HepG2 (cell line): Measurements from ENCODE around the gene IMPDH1. TPM values are rescaled to one million over a fixed set of nuclear protein-coding genes. Genes with fewer than 3 reads are reported as not detected.

Experiments used
- ATAC-seq: fragments of 200-7000 bp; cut with Tn5 transposase; 3 replicates; pipeline ENCODE4 v1.9.1; 2020; ENCODE audit warnings: mild to moderate bottlenecking, moderate library complexity
- BruUV-seq: library from RNA; stranded (reverse); fragments of 400-500 nt; replicated peaks from 2 replicates; lab custom pipeline; 2021; lab: Mats Ljungman, UMichigan
- CTCF ChIA-PET: fragments of 300-600 bp; formaldehyde crosslinking; extraction: SDS; loops from one replicate; lab custom pipeline; 2021; ENCODE audit warnings: low total read pairs, inconsistent platforms, low intra/inter-chr PET ratio; lab: Yijun Ruan, JAX
- POLR2A ChIA-PET: fragments of 350-600 bp; sonication (Branson Sonifier 250); formaldehyde crosslinking; loops from one replicate; lab custom pipeline; 2020; ENCODE audit warnings: antibody characterized with exemption, inconsistent platforms; lab: Yijun Ruan, JAX
- DNase-seq: peaks from one replicate; pipeline ENCODE4 v3.0.0-alpha.2; 2015; ENCODE audit warnings: low spot score
- FAIRE-seq: peaks from 3 replicates; lab custom pipeline; 2011; peaks lifted over from hg19 to GRCh38; lab: Jason Lieb, UNC
- H2AFZ ChIP-seq: one replicate; pipeline ENCODE4 v1.6.1; 2011; ENCODE audit warnings: low read length, inconsistent platforms
- H3K27ac ChIP-seq: fragments of 300-600 bp; 3 replicates; pipeline ENCODE4 v1.8.0; 2011; ENCODE audit warnings: mixed run types, mild to moderate bottlenecking, mixed read lengths, low read length, inconsistent platforms; ENCODE audit not compliant: insufficient read depth; ENCODE audit errors: extremely low read length
- H3K27me3 ChIP-seq, 2 experiments: fragments of 200-600 bp in 1 of 2; 2 replicates in 1 of 2; 3 replicates in 1 of 2; pipeline versions ENCODE4 v1.6.0 to v1.8.0; 2011; ENCODE audit warnings: low read length in 2 of 2, mild to moderate bottlenecking in 2 of 2, moderate library complexity in 2 of 2, inconsistent platforms in 1 of 2; ENCODE audit not compliant: insufficient read depth in 2 of 2, control insufficient read depth in 1 of 2
- H3K36me3 ChIP-seq, 2 experiments: fragments of 200-600 bp in 1 of 2; replicated peaks in 1 of 2; 2 replicates in 1 of 2; 3 replicates in 1 of 2; pipeline versions ENCODE4 v1.5.1 to v1.8.0; 2011; ENCODE audit warnings: low read length in 2 of 2, inconsistent platforms in 1 of 2; ENCODE audit not compliant: insufficient read depth in 2 of 2, control insufficient read depth in 1 of 2
- H3K4me1 ChIP-seq: 2 replicates; pipeline ENCODE4 v1.5.1; 2012; ENCODE audit warnings: low read length, inconsistent platforms; ENCODE audit not compliant: insufficient read depth
- H3K4me2 ChIP-seq: 2 replicates; pipeline ENCODE4 v1.6.0; 2011; ENCODE audit warnings: low read depth, low read length, inconsistent platforms
- H3K4me3 ChIP-seq, 3 experiments: fragments of 200-600 bp in 1 of 3; sonication (generic), shearing (Covaris generic) in 1 of 3; replicated peaks in 1 of 3; 2 replicates each; pipeline ENCODE4 v1.5.1; 2011 to 2016; ENCODE audit warnings: low read length in 3 of 3, inconsistent platforms in 2 of 3, low read depth in 2 of 3, mild to moderate bottlenecking in 2 of 3, control low read depth in 1 of 3, mixed read lengths in 1 of 3; ENCODE audit not compliant: insufficient read depth in 1 of 3
- H3K79me2 ChIP-seq: one replicate; pipeline ENCODE4 v1.6.1; 2011; ENCODE audit warnings: low read length, inconsistent platforms; ENCODE audit not compliant: insufficient read depth
- H3K9ac ChIP-seq: 2 replicates; pipeline ENCODE4 v1.6.0; 2011; ENCODE audit warnings: mild to moderate bottlenecking, low read depth, low read length, inconsistent platforms; ENCODE audit not compliant: insufficient read depth
- H3K9me3 ChIP-seq: 2 replicates; pipeline ENCODE4 v1.5.1; 2012; ENCODE audit warnings: mild to moderate bottlenecking, low read length
- H4K20me1 ChIP-seq: 2 replicates; pipeline ENCODE4 v1.6.0; 2011; ENCODE audit warnings: inconsistent platforms, mild to moderate bottlenecking, low read length, moderate library complexity; ENCODE audit not compliant: insufficient read depth
- RAD21 ChIP-seq: fragments of 450-650 bp; formaldehyde crosslinking; IDR thresholded peaks from 2 replicates; pipeline ENCODE4 v1.5.0; 2020; ENCODE audit warnings: mild to moderate bottlenecking
- SMC3 ChIP-seq: IDR thresholded peaks from 2 replicates; pipeline ENCODE4 v1.6.1; 2011; ENCODE audit warnings: low read length, improper control_type of control experiment
- STAG1 ChIP-seq: sonication (generic); formaldehyde crosslinking; IDR thresholded peaks from 2 replicates; pipeline ENCODE4 v1.4.0; 2020; ENCODE audit warnings: missing genetic modification reagents
- STAT5B ChIP-seq: sonication (generic); formaldehyde crosslinking; IDR thresholded peaks from 2 replicates; pipeline ENCODE4 v1.4.0; 2020; ENCODE audit warnings: missing genetic modification reagents
- WGBS: methylation state at CpG from one replicate; pipeline ENCODE4 v1.1.6; 2017; ENCODE audit warnings: low lambda C conversion rate; 5-methylcytosine and 5-hydroxymethylcytosine counted together
- in situ Hi-C: cut with HindIII; loops from 2 replicates; pipeline ENCODE4 v1.10.0; 2017; ENCODE audit warnings: low pct_unique_long_range_greater_than_20kb; ENCODE audit not compliant: extremely low pct_ligation_motif_present
- intact Hi-C: fragments of 100-400 bp; cut with micrococcal nuclease; formaldehyde crosslinking; loops from one replicate; pipeline ENCODE4 v1.10.0; 2022; ENCODE audit not compliant: unreplicated experiment
- polyA plus RNA-seq, 8 experiments: library from polyadenylated mRNA; depleted of rRNA in 3 of 8; stranded (reverse) in 7 of 8; unstranded in 1 of 8; fragments of >200 nt; fragmentation: Illumina TruSeq in 4 of 8; extraction: Trizol in 4 of 8; gene quantifications; 2 replicates each; pipeline versions ENCODE4 v1.2.1 to v1.2.3, GENCODE V29; 2011 to 2016; ENCODE audit warnings: low read depth in 4 of 8, missing spikeins in 1 of 8, mixed read lengths in 1 of 8; ENCODE audit not compliant: insufficient read depth in 1 of 8
- total RNA-seq, 5 experiments: library from RNA; depleted of rRNA; stranded (reverse); fragments of >200 nt; fragmentation: Illumina TruSeq; extraction: Trizol; gene quantifications; 2 replicates each; pipeline ENCODE4 v1.2.3, GENCODE V29; 2016; ENCODE audit warnings: low read depth in 1 of 5
- TF ChIP-seq, protein P1 (sequence below): sonication (generic); formaldehyde crosslinking; IDR thresholded peaks from 2 replicates; pipeline ENCODE4 v1.5.0; 2020; ENCODE audit warnings: mild to moderate bottlenecking, missing genetic modification reagents, moderate library complexity
- TF ChIP-seq, protein P2 (sequence below): IDR thresholded peaks from 2 replicates; pipeline ENCODE4 v1.4.0; 2020; ENCODE audit warnings: mild to moderate bottlenecking, missing genetic modification reagents
- TF ChIP-seq, protein P3 (sequence below): sonication (generic); formaldehyde crosslinking; IDR thresholded peaks from 2 replicates; pipeline ENCODE4 v1.4.0; 2020; ENCODE audit warnings: missing genetic modification reagents, borderline replicate concordance
- TF ChIP-seq, protein P4 (sequence below), 2 experiments: IDR thresholded peaks; 2 replicates each; pipeline ENCODE4 v1.6.1; 2011 to 2012; ENCODE audit warnings: low read length in 2 of 2, borderline replicate concordance in 1 of 2, low read depth in 1 of 2, mild to moderate bottlenecking in 1 of 2, moderate library complexity in 1 of 2

The IMPDH1 gene
- total and polyA plus RNA-seq, 2 of the 13 experiments (the other 11 are each of a cell fraction or from before 2014, with no cell fraction given) = 22.8 to 34.0 TPM

DNA sequence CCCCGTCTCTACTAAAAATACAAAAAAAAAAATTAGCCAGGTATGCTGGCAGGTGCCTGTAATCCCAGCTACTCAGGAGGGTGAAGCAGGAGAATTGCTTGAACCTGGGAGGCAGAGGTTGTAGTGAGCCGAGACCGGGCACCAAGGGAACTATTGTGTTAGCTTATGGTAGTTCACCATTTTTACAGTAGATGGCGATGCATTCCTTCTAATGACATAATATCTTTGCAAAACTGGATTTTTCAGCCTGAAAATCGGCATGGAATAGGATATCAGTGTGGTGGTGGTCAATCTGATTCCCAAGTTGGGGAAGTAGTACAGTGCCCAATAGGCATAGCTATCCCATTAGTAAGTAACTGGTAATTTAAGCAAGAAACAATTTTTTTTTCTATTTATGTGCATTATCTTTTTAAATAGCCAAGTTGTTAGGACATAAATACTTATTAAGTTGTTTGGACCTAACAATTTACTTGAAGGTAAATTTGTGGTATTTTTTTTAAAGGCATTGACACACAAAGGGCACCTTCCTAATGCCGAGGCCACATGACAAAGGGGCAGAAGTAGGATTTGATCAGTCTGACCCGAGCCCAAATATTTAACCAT lies 17.6 kb upstream of the IMPDH1 start:
- DNase-seq = peak; percentile 55
- Histone ChIP-seq H3K4me1 (peaks cover 44% of the 10 kb centered on the region), H2AFZ (no peak overlapping the region), H3K4me3 (no peak overlapping the region), H4K20me1 (no peaks in the 10 kb centered on the region), H3K27me3 (peaks cover 2 to 10% of the 10 kb centered on the region in 2 experiments; a peak in 3 of 5 replicates), H3K36me3 (no peaks in the 10 kb centered on the region), H3K79me2 (no peaks in the 10 kb centered on the region), H3K27ac (no peak overlapping the region), H3K4me2 (no peak overlapping the region), H3K9ac (no peak overlapping the region), H3K9me3 (no peaks in the 10 kb centered on the region)
- in situ Hi-C loops (loop anchor here (25.0 kb wide), 1 partner anchor 460 kb away; no protein-coding TSS in a partner anchor), intact Hi-C loops (loop anchor here (1.0 kb wide), 2 partner anchors 23 to 34 kb away; no protein-coding TSS in a partner anchor)
- 10% methylated on average over 7 of the region's 7 CpGs for WGBS
- ChIA-PET CTCF (interaction anchor here (0.7 to 7.4 kb wide), 4 partner anchors 28 to 80 kb away, joined by 6 to 140 read pairs (median 27); partner anchors contain the start of gene HILPDA), POLR2A (interaction anchor here (1.0 to 2.6 kb wide), 3 partner anchors 28 to 34 kb away, joined by 3 to 7 read pairs (median 6); partner anchors contain the start of gene HILPDA)
- peak; percentile 83 for FAIRE-seq
- ATAC-seq = peak; percentile 16; the same call in 2 of the 3 replicates
- no TSS peak for BruUV-seq
- TF ChIP-seq STAT5B (CRISPR knock-in tag) (no peak), RAD21 (CRISPR knock-in tag) (peak; percentile 69), SMC3 (peak; percentile 81), STAG1 (CRISPR knock-in tag) (peak; percentile 86)
- TF ChIP-seq, protein P1, sequence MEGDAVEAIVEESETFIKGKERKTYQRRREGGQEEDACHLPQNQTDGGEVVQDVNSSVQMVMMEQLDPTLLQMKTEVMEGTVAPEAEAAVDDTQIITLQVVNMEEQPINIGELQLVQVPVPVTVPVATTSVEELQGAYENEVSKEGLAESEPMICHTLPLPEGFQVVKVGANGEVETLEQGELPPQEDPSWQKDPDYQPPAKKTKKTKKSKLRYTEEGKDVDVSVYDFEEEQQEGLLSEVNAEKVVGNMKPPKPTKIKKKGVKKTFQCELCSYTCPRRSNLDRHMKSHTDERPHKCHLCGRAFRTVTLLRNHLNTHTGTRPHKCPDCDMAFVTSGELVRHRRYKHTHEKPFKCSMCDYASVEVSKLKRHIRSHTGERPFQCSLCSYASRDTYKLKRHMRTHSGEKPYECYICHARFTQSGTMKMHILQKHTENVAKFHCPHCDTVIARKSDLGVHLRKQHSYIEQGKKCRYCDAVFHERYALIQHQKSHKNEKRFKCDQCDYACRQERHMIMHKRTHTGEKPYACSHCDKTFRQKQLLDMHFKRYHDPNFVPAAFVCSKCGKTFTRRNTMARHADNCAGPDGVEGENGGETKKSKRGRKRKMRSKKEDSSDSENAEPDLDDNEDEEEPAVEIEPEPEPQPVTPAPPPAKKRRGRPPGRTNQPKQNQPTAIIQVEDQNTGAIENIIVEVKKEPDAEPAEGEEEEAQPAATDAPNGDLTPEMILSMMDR (CRISPR knock-in tag) = peak; percentile 84
- TF ChIP-seq, protein P2, sequence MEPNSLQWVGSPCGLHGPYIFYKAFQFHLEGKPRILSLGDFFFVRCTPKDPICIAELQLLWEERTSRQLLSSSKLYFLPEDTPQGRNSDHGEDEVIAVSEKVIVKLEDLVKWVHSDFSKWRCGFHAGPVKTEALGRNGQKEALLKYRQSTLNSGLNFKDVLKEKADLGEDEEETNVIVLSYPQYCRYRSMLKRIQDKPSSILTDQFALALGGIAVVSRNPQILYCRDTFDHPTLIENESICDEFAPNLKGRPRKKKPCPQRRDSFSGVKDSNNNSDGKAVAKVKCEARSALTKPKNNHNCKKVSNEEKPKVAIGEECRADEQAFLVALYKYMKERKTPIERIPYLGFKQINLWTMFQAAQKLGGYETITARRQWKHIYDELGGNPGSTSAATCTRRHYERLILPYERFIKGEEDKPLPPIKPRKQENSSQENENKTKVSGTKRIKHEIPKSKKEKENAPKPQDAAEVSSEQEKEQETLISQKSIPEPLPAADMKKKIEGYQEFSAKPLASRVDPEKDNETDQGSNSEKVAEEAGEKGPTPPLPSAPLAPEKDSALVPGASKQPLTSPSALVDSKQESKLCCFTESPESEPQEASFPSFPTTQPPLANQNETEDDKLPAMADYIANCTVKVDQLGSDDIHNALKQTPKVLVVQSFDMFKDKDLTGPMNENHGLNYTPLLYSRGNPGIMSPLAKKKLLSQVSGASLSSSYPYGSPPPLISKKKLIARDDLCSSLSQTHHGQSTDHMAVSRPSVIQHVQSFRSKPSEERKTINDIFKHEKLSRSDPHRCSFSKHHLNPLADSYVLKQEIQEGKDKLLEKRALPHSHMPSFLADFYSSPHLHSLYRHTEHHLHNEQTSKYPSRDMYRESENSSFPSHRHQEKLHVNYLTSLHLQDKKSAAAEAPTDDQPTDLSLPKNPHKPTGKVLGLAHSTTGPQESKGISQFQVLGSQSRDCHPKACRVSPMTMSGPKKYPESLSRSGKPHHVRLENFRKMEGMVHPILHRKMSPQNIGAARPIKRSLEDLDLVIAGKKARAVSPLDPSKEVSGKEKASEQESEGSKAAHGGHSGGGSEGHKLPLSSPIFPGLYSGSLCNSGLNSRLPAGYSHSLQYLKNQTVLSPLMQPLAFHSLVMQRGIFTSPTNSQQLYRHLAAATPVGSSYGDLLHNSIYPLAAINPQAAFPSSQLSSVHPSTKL (CRISPR knock-in tag) = 0 out of 2 replicates have a peak, but pooled peaks have one; percentile 11
- TF ChIP-seq, protein P3, sequence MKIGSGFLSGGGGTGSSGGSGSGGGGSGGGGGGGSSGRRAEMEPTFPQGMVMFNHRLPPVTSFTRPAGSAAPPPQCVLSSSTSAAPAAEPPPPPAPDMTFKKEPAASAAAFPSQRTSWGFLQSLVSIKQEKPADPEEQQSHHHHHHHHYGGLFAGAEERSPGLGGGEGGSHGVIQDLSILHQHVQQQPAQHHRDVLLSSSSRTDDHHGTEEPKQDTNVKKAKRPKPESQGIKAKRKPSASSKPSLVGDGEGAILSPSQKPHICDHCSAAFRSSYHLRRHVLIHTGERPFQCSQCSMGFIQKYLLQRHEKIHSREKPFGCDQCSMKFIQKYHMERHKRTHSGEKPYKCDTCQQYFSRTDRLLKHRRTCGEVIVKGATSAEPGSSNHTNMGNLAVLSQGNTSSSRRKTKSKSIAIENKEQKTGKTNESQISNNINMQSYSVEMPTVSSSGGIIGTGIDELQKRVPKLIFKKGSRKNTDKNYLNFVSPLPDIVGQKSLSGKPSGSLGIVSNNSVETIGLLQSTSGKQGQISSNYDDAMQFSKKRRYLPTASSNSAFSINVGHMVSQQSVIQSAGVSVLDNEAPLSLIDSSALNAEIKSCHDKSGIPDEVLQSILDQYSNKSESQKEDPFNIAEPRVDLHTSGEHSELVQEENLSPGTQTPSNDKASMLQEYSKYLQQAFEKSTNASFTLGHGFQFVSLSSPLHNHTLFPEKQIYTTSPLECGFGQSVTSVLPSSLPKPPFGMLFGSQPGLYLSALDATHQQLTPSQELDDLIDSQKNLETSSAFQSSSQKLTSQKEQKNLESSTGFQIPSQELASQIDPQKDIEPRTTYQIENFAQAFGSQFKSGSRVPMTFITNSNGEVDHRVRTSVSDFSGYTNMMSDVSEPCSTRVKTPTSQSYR (CRISPR knock-in tag) = no peak
- TF ChIP-seq, protein P4, sequence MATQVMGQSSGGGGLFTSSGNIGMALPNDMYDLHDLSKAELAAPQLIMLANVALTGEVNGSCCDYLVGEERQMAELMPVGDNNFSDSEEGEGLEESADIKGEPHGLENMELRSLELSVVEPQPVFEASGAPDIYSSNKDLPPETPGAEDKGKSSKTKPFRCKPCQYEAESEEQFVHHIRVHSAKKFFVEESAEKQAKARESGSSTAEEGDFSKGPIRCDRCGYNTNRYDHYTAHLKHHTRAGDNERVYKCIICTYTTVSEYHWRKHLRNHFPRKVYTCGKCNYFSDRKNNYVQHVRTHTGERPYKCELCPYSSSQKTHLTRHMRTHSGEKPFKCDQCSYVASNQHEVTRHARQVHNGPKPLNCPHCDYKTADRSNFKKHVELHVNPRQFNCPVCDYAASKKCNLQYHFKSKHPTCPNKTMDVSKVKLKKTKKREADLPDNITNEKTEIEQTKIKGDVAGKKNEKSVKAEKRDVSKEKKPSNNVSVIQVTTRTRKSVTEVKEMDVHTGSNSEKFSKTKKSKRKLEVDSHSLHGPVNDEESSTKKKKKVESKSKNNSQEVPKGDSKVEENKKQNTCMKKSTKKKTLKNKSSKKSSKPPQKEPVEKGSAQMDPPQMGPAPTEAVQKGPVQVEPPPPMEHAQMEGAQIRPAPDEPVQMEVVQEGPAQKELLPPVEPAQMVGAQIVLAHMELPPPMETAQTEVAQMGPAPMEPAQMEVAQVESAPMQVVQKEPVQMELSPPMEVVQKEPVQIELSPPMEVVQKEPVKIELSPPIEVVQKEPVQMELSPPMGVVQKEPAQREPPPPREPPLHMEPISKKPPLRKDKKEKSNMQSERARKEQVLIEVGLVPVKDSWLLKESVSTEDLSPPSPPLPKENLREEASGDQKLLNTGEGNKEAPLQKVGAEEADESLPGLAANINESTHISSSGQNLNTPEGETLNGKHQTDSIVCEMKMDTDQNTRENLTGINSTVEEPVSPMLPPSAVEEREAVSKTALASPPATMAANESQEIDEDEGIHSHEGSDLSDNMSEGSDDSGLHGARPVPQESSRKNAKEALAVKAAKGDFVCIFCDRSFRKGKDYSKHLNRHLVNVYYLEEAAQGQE (IDR thresholded peaks at IDR 0.05; ENCODE audit: borderline replicate concordance in 1 of 2, low read depth in 1 of 2, low read length in 2 of 2) = no peak
